Mammary epithelial cell (primary cell): ENCODE measurements around the gene MOB1A.

Experiments
- CTCF ChIP-seq, 2 donors: IDR thresholded peaks in 1 of 2; conservative IDR thresholded peaks in 1 of 2; 2 replicates each; pipeline ENCODE4 v1.5.1; 2011 to 2012; ENCODE audit warnings: inconsistent platforms in 2 of 2, low read length in 2 of 2, mild to moderate bottlenecking in 2 of 2, control low read depth in 1 of 2, low read depth in 1 of 2; ENCODE audit not compliant: insufficient read depth in 1 of 2; ENCODE audit errors: extremely low read depth in 1 of 2
- EZH2 ChIP-seq: IDR thresholded peaks from 2 replicates; pipeline ENCODE4 v1.6.1; 2012; ENCODE audit warnings: low read length, inconsistent platforms, borderline replicate concordance

- peak in 1 of 2 donors; percentile 35 for TF ChIP-seq CTCF (conservative IDR thresholded peaks at IDR 0.05 in 1 of 2, IDR thresholded peaks at IDR 0.05 in 1 of 2; ENCODE audit: extremely low read depth in 1 of 2, insufficient read depth in 1 of 2, low read depth in 1 of 2, low read length in 2 of 2)
- TF ChIP-seq EZH2 = no peak
These were observed 36.3 kb downstream of the MOB1A start for GRCh38 chr2:74142340-74142739.
